H9 (cell line): ENCODE results near the gene FBXO5. TPM values are rescaled to one million over a fixed set of nuclear protein-coding genes. Genes with fewer than 3 reads are reported as not detected.

ENCODE experiments used
- DNase-seq: peaks from one replicate; pipeline ENCODE4 v3.0.0-alpha.2; 2017
- H2AFZ ChIP-seq: one replicate; pipeline ENCODE4 v1.6.1; 2013; ENCODE audit warnings: mild to moderate bottlenecking, low read length, control low read depth, moderate library complexity
- H2AK5ac ChIP-seq: 2 replicates; pipeline ENCODE4 v1.6.1; 2013; ENCODE audit warnings: low read length, control low read depth, mixed read lengths; ENCODE audit not compliant: insufficient read length
- H2BK120ac ChIP-seq: one replicate; pipeline ENCODE4 v1.6.1; 2013; ENCODE audit warnings: low read depth, mild to moderate bottlenecking, low read length, control low read depth, inconsistent platforms; ENCODE audit not compliant: poor library complexity, severe bottlenecking
- H2BK12ac ChIP-seq: 2 replicates; pipeline ENCODE4 v1.6.1; 2013; ENCODE audit warnings: low read length, control low read depth, mixed read lengths, low read depth; ENCODE audit not compliant: insufficient read length
- H2BK15ac ChIP-seq: 2 replicates; pipeline ENCODE4 v1.6.1; 2013; ENCODE audit warnings: low read depth, low read length, control low read depth
- H2BK20ac ChIP-seq: one replicate; pipeline ENCODE4 v1.6.1; 2013; ENCODE audit warnings: low read depth, mild to moderate bottlenecking, low read length, control low read depth, inconsistent platforms; ENCODE audit not compliant: poor library complexity, severe bottlenecking
- H2BK5ac ChIP-seq: 2 replicates; pipeline ENCODE4 v1.6.1; 2013; ENCODE audit warnings: low read length, control low read depth, mixed read lengths; ENCODE audit not compliant: insufficient read length
- H3K14ac ChIP-seq: 2 replicates; pipeline ENCODE4 v1.6.1; 2013; ENCODE audit warnings: low read length, control low read depth; ENCODE audit not compliant: insufficient read depth
- H3K18ac ChIP-seq: 2 replicates; pipeline ENCODE4 v1.6.1; 2013; ENCODE audit warnings: low read depth, mild to moderate bottlenecking, mixed read lengths, low read length, control low read depth; ENCODE audit not compliant: insufficient read length
- H3K23ac ChIP-seq: 2 replicates; pipeline ENCODE4 v1.6.1; 2013; ENCODE audit warnings: low read length, control low read depth, mixed read lengths, low read depth; ENCODE audit not compliant: insufficient read length
- H3K23me2 ChIP-seq: 2 replicates; pipeline ENCODE4 v1.6.1; 2013; ENCODE audit warnings: low read depth, mild to moderate bottlenecking, mixed read lengths, low read length, control low read depth; ENCODE audit not compliant: insufficient read length, poor library complexity, severe bottlenecking
- H3K27ac ChIP-seq: 2 replicates; pipeline ENCODE4 v1.5.1; 2013; ENCODE audit warnings: low read length, control low read depth, mixed read lengths, low read depth; ENCODE audit not compliant: insufficient read length
- H3K27me3 ChIP-seq: 2 replicates; pipeline ENCODE4 v1.6.1; 2013; ENCODE audit warnings: low read length, control low read depth, inconsistent platforms; ENCODE audit not compliant: insufficient read depth
- H3K4ac ChIP-seq: 2 replicates; pipeline ENCODE4 v1.6.1; 2013; ENCODE audit warnings: low read depth, mild to moderate bottlenecking, control low read depth, inconsistent platforms, low read length, moderate library complexity
- H3K4me1 ChIP-seq: 2 replicates; pipeline ENCODE4 v1.6.1; 2013; ENCODE audit warnings: low read length, control low read depth, inconsistent platforms; ENCODE audit not compliant: insufficient read depth
- H3K4me2 ChIP-seq: 2 replicates; pipeline ENCODE4 v1.6.1; 2013; ENCODE audit warnings: low read length, control low read depth, mixed read lengths; ENCODE audit not compliant: insufficient read length, insufficient read depth
- H3K56ac ChIP-seq: 2 replicates; pipeline ENCODE4 v1.6.1; 2013; ENCODE audit warnings: low read depth, mild to moderate bottlenecking, mixed read lengths, low read length, control low read depth; ENCODE audit not compliant: insufficient read length
- H3K79me1 ChIP-seq: 2 replicates; pipeline ENCODE4 v1.6.1; 2013; ENCODE audit warnings: low read depth, mild to moderate bottlenecking, moderate library complexity, low read length, control low read depth, inconsistent platforms; ENCODE audit not compliant: insufficient read depth, poor library complexity, severe bottlenecking
- H3K79me2 ChIP-seq: 2 replicates; pipeline ENCODE4 v1.6.1; 2013; ENCODE audit warnings: low read length, control low read depth, inconsistent platforms; ENCODE audit not compliant: insufficient read depth
- H3K9ac ChIP-seq: 2 replicates; pipeline ENCODE4 v1.6.1; 2013; ENCODE audit warnings: low read length, control low read depth, mixed read lengths; ENCODE audit not compliant: insufficient read length; ENCODE audit errors: extremely low read depth
- H3K9me3 ChIP-seq: one replicate; pipeline ENCODE4 v1.6.1; 2013; ENCODE audit warnings: low read depth, low read length, inconsistent platforms; ENCODE audit not compliant: control insufficient read depth
- H3T11ph ChIP-seq: one replicate; pipeline ENCODE4 v1.6.1; 2013; ENCODE audit warnings: mild to moderate bottlenecking, low read length, control low read depth, inconsistent platforms
- H4K20me1 ChIP-seq: one replicate; pipeline ENCODE4 v1.6.1; 2013; ENCODE audit not compliant: control insufficient read depth, insufficient read length, insufficient read depth
- H4K5ac ChIP-seq: 2 replicates; pipeline ENCODE4 v1.6.1; 2013; ENCODE audit warnings: low read depth, mild to moderate bottlenecking, mixed read lengths, low read length, control low read depth; ENCODE audit not compliant: insufficient read length
- H4K8ac ChIP-seq: replicated peaks from 2 replicates; pipeline ENCODE4 v1.6.1; 2013; ENCODE audit warnings: low read length, control low read depth, mixed read lengths, low read depth; ENCODE audit not compliant: insufficient read length
- H4K91ac ChIP-seq: 2 replicates; pipeline ENCODE4 v1.6.1; 2013; ENCODE audit warnings: low read depth, mild to moderate bottlenecking, moderate library complexity, mixed read lengths, low read length, control low read depth; ENCODE audit not compliant: insufficient read length
- H3K27ac Mint-ChIP-seq, 3 experiments: 2 replicates in 2 of 3; 3 replicates in 1 of 3; pipeline ENCODE4 v1.8.0; 2020 to 2021; ENCODE audit warnings: mixed read lengths in 3 of 3, mild to moderate bottlenecking in 1 of 3, moderate library complexity in 1 of 3
- H3K27me3 Mint-ChIP-seq: 2 replicates; pipeline ENCODE4 v1.8.0; 2021; ENCODE audit warnings: low read depth, mild to moderate bottlenecking, moderate library complexity, mixed read lengths
- H3K36me3 Mint-ChIP-seq, 3 experiments: 2 replicates in 2 of 3; 3 replicates in 1 of 3; pipeline ENCODE4 v1.8.0; 2020 to 2021; ENCODE audit warnings: low read depth in 3 of 3, mixed read lengths in 3 of 3; ENCODE audit not compliant: insufficient read depth in 1 of 3
- H3K4me1 Mint-ChIP-seq, 2 experiments: 2 replicates each; pipeline ENCODE4 v1.8.0; 2020; ENCODE audit warnings: mixed read lengths in 2 of 2
- H3K4me3 Mint-ChIP-seq, 2 experiments: 2 replicates in 1 of 2; 3 replicates in 1 of 2; pipeline ENCODE4 v1.8.0; 2020 to 2021; ENCODE audit warnings: mild to moderate bottlenecking in 2 of 2, mixed read lengths in 2 of 2, moderate library complexity in 1 of 2
- H3K9me3 Mint-ChIP-seq, 2 experiments: 2 replicates in 1 of 2; 3 replicates in 1 of 2; pipeline ENCODE4 v1.8.0; 2020; ENCODE audit warnings: mild to moderate bottlenecking in 2 of 2, mixed read lengths in 2 of 2, moderate library complexity in 1 of 2
- WGBS: extraction: QIAGEN DNeasy Blood & Tissue Kit; methylation state at CpG from one replicate; pipeline ENCODE4 v1.1.7; 2013; ENCODE audit warnings: missing lambda C conversion rate, low lambda C conversion rate, mixed read lengths; ENCODE audit not compliant: insufficient read length; ENCODE audit errors: extremely low coverage; 5-methylcytosine and 5-hydroxymethylcytosine counted together
- total RNA-seq: library from RNA; stranded (reverse); gene quantifications from 2 replicates; pipeline ENCODE4 v1.2.1, GENCODE V29; 2021
- TF ChIP-seq, protein P1 (sequence below): fragments of 200-600 bp; sonication (generic); conservative IDR thresholded peaks from 3 replicates; pipeline ENCODE4 v1.8.0; 2021; ENCODE audit warnings: antibody characterized with exemption, mild to moderate bottlenecking

Gene FBXO5
- total RNA-seq, 1 experiment from 2014 or later: 47.6 TPM

DNA sequence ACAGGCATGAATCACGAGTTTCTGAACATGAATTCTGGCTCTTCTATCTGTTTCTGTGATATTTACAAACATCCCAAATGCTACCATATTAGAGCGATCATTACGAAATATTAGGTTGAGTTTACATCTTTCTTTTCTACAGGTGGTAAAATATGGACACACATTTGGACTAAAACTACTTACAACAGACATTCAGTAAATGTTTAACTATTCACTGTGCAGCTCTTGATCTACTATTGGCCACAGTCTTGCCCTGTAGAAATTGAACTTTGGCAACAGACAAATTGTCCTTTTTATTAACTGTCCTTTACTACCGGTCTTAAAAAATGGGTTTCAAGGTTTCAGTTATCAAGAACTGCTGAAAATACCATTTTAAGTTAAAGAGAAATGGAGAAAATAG is 46.1 kb upstream of the FBXO5 start:
- Mint-ChIP-seq H3K9me3 (no peaks in the 10 kb centered on the region), H3K36me3 (peaks cover 0 to 4% (median 0%) of the 10 kb centered on the region in 3 experiments; a peak in 1 of 7 replicates), H3K4me3 (no peak overlapping the region), H3K4me1 (peaks cover 11 to 14% of the 10 kb centered on the region in 2 experiments), H3K27me3 (no peaks in the 10 kb centered on the region), H3K27ac (no peak overlapping the region)
- Histone ChIP-seq H3K27me3 (no peaks in the 10 kb centered on the region), H4K8ac (no peak overlapping the region), H2BK20ac (no peak overlapping the region), H2AFZ (no peak overlapping the region), H3T11ph (no peak overlapping the region), H3K4ac (no peak overlapping the region), H2AK5ac (no peak overlapping the region), H2BK120ac (no peak overlapping the region), H3K18ac (no peak overlapping the region), H3K79me2 (no peaks in the 10 kb centered on the region), H4K20me1 (no peaks in the 10 kb centered on the region), H2BK15ac (no peak overlapping the region), H3K79me1 (no peaks in the 10 kb centered on the region), H3K14ac (no peak overlapping the region), H3K9me3 (no peaks in the 10 kb centered on the region), H4K5ac (no peak overlapping the region), H3K9ac (no peak overlapping the region), H3K4me2 (no peak overlapping the region), H2BK12ac (no peak overlapping the region), H3K27ac (no peak overlapping the region), H3K56ac (no peak overlapping the region), H2BK5ac (no peak overlapping the region), H3K23ac (no peak overlapping the region), H3K4me1 (peaks cover 5% of the 10 kb centered on the region; the same call in 1 of the 2 replicates), H4K91ac (no peak overlapping the region), H3K23me2 (no peaks in the 10 kb centered on the region)
- TF ChIP-seq, protein P1, sequence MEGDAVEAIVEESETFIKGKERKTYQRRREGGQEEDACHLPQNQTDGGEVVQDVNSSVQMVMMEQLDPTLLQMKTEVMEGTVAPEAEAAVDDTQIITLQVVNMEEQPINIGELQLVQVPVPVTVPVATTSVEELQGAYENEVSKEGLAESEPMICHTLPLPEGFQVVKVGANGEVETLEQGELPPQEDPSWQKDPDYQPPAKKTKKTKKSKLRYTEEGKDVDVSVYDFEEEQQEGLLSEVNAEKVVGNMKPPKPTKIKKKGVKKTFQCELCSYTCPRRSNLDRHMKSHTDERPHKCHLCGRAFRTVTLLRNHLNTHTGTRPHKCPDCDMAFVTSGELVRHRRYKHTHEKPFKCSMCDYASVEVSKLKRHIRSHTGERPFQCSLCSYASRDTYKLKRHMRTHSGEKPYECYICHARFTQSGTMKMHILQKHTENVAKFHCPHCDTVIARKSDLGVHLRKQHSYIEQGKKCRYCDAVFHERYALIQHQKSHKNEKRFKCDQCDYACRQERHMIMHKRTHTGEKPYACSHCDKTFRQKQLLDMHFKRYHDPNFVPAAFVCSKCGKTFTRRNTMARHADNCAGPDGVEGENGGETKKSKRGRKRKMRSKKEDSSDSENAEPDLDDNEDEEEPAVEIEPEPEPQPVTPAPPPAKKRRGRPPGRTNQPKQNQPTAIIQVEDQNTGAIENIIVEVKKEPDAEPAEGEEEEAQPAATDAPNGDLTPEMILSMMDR: no peak
- DNase-seq: no peak
- no CpG with 5 or more reads among the region's 4 CpGs for WGBS
